Muscle layer of duodenum (tissue), 2 donors: ENCODE data around the gene GATA5.

Source experiments
- H3K27ac ChIP-seq: one replicate; pipeline ENCODE4 v1.7.0; 2013; ENCODE audit warnings: mild to moderate bottlenecking, low read length
- H3K27me3 ChIP-seq: one replicate; pipeline ENCODE4 v1.7.0; 2013; ENCODE audit warnings: low read depth, mild to moderate bottlenecking, control low read depth, low read length
- H3K36me3 ChIP-seq, 2 donors: one replicate each; pipeline ENCODE4 v1.7.0; 2013; ENCODE audit warnings: low read length in 2 of 2, control low read depth in 1 of 2, mild to moderate bottlenecking in 1 of 2; ENCODE audit not compliant: insufficient read depth in 2 of 2, control insufficient read depth in 1 of 2
- H3K4me1 ChIP-seq, 2 donors: one replicate each; pipeline ENCODE4 v1.7.0; 2013; ENCODE audit warnings: low read length in 2 of 2, mild to moderate bottlenecking in 2 of 2, control low read depth in 1 of 2, moderate library complexity in 1 of 2; ENCODE audit not compliant: insufficient read depth in 2 of 2, control insufficient read depth in 1 of 2
- H3K4me3 ChIP-seq, 2 donors: one replicate each; pipeline ENCODE4 v1.7.0; 2013; ENCODE audit warnings: low read length in 2 of 2, low read depth in 1 of 2, mild to moderate bottlenecking in 1 of 2
- H3K9me3 ChIP-seq, 2 donors: one replicate each; pipeline ENCODE4 v1.7.0; 2013; ENCODE audit warnings: low read length in 2 of 2, control low read depth in 1 of 2, mild to moderate bottlenecking in 1 of 2; ENCODE audit not compliant: control insufficient read depth in 1 of 2
- donor health status: healthy.

The GATA5 gene

GRCh38 chr20:62515280-62515679 is 39.5 kb upstream of the GATA5 start:
- H3K4me3 ChIP-seq: no peak overlapping the region
- no peaks in the 10 kb centered on the region for H3K36me3 ChIP-seq
- H3K27me3 ChIP-seq: peaks cover 3% of the 10 kb centered on the region
- no peaks in the 10 kb centered on the region for H3K9me3 ChIP-seq
- no peak overlapping the region for H3K27ac ChIP-seq
- no peaks in the 10 kb centered on the region for H3K4me1 ChIP-seq

- peaks cover 3% of the 10 kb centered on the region for H3K27me3 ChIP-seq
Observed at GRCh38 chr20:62513991-62514390, 38.2 kb upstream of the GATA5 start.

GRCh38 chr20:62511915-62512610 is 36.3 kb upstream of the GATA5 start:
- Histone ChIP-seq H3K27me3 (peaks cover 3% of the 10 kb centered on the region), H3K36me3 (no peaks in the 10 kb centered on the region), H3K27ac (no peak overlapping the region), H3K4me3 (no peak overlapping the region), H3K9me3 (no peaks in the 10 kb centered on the region), H3K4me1 (no peaks in the 10 kb centered on the region)

More at GRCh38 chr20:62513991-62514390, 38.2 kb upstream of the GATA5 start:
- no peaks in the 10 kb centered on the region for H3K9me3 ChIP-seq
- no peaks in the 10 kb centered on the region for H3K4me1 ChIP-seq
- no peak overlapping the region for H3K27ac ChIP-seq
- no peak overlapping the region for H3K4me3 ChIP-seq
- no peaks in the 10 kb centered on the region for H3K36me3 ChIP-seq

- H3K4me1 ChIP-seq: no peaks in the 10 kb centered on the region
- H3K27me3 ChIP-seq: peaks cover 3% of the 10 kb centered on the region
- no peak overlapping the region for H3K4me3 ChIP-seq
- no peaks in the 10 kb centered on the region for H3K36me3 ChIP-seq
- no peak overlapping the region for H3K27ac ChIP-seq
- no peaks in the 10 kb centered on the region for H3K9me3 ChIP-seq
Observed at GRCh38 chr20:62511300-62511914, 35.6 kb upstream of the GATA5 start.

GRCh38 chr20:62508641-62509051 is 32.9 kb upstream of the GATA5 start:
- Histone ChIP-seq H3K36me3 (no peaks in the 10 kb centered on the region), H3K9me3 (no peaks in the 10 kb centered on the region), H3K4me3 (no peak overlapping the region), H3K27ac (no peak overlapping the region), H3K27me3 (peaks cover 2% of the 10 kb centered on the region), H3K4me1 (no peaks in the 10 kb centered on the region)

GRCh38 chr20:62507991-62508640 is 32.3 kb upstream of the GATA5 start:
- Histone ChIP-seq H3K36me3 (no peaks in the 10 kb centered on the region), H3K4me1 (no peaks in the 10 kb centered on the region), H3K4me3 (no peak overlapping the region), H3K27me3 (no peaks in the 10 kb centered on the region), H3K9me3 (no peaks in the 10 kb centered on the region), H3K27ac (no peak overlapping the region)

GRCh38 chr20:62507323-62507722 is 31.5 kb upstream of the GATA5 start:
- Histone ChIP-seq H3K36me3 (no peaks in the 10 kb centered on the region), H3K4me1 (no peaks in the 10 kb centered on the region), H3K4me3 (no peak overlapping the region), H3K27me3 (no peaks in the 10 kb centered on the region), H3K9me3 (no peaks in the 10 kb centered on the region), H3K27ac (no peak overlapping the region)

- Histone ChIP-seq H3K4me3 (no peak overlapping the region), H3K9me3 (no peaks in the 10 kb centered on the region), H3K36me3 (no peaks in the 10 kb centered on the region), H3K27me3 (no peaks in the 10 kb centered on the region), H3K4me1 (no peaks in the 10 kb centered on the region), H3K27ac (no peak overlapping the region)
Observed at GRCh38 chr20:62506791-62507190, 31.0 kb upstream of the GATA5 start.

GRCh38 chr20:62506087-62506486 is 30.3 kb upstream of the GATA5 start:
- H3K27ac ChIP-seq: no peak overlapping the region
- H3K4me1 ChIP-seq: no peaks in the 10 kb centered on the region
- no peak overlapping the region for H3K4me3 ChIP-seq
- no peaks in the 10 kb centered on the region for H3K27me3 ChIP-seq
- H3K36me3 ChIP-seq: no peaks in the 10 kb centered on the region
- no peaks in the 10 kb centered on the region for H3K9me3 ChIP-seq

- H3K4me3 ChIP-seq: no peak overlapping the region
- peaks cover 0 to under 1% of the 10 kb centered on the region in 2 donors for H3K4me1 ChIP-seq
- H3K36me3 ChIP-seq: no peaks in the 10 kb centered on the region
- no peaks in the 10 kb centered on the region for H3K27me3 ChIP-seq
- H3K9me3 ChIP-seq: no peaks in the 10 kb centered on the region
- H3K27ac ChIP-seq: no peak overlapping the region
Observed at GRCh38 chr20:62505337-62506045, 29.7 kb upstream of the GATA5 start.

GRCh38 chr20:62504323-62504722 is 28.5 kb upstream of the GATA5 start:
- no peaks in the 10 kb centered on the region for H3K27me3 ChIP-seq
- H3K36me3 ChIP-seq: no peaks in the 10 kb centered on the region
- H3K9me3 ChIP-seq: no peaks in the 10 kb centered on the region
- H3K27ac ChIP-seq: no peak overlapping the region
- peaks cover 0 to 4% of the 10 kb centered on the region in 2 donors for H3K4me1 ChIP-seq
- no peak overlapping the region for H3K4me3 ChIP-seq
